Stimulated activated CD4-positive, alpha-beta T cell treated with anti-CD3 and anti-CD28 coated beads, Interleukin-1b, Interleukin-23, amount 100 ng/mL, for 48 hours (primary cell): Measurements from ENCODE around the gene FAM118B.

Experiments
- DNase-seq: peaks from one replicate; pipeline ENCODE4 v3.0.0-alpha.2; 2020

The FAM118B gene

DNA sequence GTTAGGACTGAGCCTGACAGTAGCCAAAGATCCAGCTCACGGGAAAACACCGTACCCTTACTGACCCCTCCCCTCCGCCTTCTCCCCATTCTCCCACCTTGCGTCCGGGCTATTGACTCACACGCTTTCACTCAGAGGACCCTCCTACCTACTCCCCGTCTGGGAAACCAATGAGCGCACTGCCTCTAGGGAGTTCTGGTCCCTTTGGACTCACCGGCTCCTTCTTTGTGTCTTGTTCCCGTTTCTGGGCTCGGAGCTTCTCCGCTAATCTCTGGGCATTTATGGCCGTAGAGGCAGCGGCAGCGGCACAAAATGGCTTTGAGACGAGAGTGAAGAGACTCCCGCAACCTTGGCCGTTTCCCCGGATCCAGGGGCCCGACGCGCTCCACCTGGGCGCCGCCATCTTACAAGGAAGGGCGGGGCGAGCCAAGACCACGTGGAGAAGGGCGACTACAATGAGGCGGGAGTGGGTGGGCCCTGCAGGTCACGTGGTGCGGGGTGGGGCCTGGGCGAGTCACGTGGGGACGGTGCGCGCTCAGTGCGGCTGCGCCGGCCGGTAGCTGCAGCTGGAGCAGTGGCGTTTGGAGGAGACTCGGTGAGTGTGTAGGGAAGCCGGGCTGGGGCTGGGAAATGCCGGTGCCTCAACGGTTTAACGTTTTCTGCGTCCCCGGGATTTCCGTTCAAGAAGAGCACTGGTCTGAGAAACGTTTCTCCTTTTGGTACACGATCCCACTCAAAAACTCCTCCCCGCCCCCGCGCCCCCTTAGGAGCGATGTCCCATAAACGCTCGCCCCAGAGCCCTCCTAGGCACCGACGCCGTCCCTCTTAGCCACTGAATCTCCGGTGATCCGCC, at the start of gene FAM118B, which contains the start of gene RPUSD4:
FAM118B (plus strand) TSS at position 547 of the 853 bp plus-strand sequence. CDS start 23,220 bp downstream, outside the sequence.
RPUSD4 (minus strand) TSS at position 415 of the 853 bp plus-strand sequence; CDS start at position 403, 12 bp downstream.
- peak; percentile 98 for DNase-seq

DNA sequence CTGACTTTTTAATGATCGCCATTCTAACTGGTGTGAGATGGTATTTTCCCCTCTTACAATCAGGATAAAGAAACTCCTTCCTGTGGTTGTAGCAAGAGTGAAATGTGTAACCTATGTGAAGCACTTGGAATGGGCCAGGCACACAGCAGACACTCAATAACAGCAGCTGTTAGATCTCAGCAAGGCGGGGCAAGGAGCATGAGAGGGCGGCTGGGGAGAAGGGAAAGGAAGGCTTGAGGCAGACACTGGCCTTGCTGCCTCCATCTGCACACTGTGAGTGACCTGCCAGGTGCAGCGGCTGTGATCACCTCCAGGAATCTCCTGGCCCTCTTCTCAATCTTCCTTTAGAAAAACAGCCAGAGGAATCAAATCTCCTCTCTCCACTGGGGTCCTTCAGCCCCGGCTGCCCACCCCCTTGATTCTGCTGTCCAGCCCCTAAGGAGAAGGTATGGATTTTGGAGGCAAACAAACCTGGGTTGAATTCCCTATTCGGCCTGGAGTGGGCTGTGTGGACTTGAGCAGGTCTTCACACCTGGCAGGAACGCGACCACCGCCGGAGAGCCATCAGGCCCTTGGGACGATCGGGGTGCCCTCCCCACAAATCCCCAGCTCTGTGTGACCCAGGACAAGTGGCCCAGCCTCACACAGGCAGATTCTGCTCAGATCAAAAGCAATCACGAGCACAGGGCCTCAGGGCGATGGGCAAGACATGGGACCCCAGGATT, 49.1 kb upstream of the FAM118B start:
- no peak for DNase-seq

- no peak for DNase-seq
Observed at GRCh38 chr11:126163074-126163700, 48.4 kb upstream of the FAM118B start.

DNA sequence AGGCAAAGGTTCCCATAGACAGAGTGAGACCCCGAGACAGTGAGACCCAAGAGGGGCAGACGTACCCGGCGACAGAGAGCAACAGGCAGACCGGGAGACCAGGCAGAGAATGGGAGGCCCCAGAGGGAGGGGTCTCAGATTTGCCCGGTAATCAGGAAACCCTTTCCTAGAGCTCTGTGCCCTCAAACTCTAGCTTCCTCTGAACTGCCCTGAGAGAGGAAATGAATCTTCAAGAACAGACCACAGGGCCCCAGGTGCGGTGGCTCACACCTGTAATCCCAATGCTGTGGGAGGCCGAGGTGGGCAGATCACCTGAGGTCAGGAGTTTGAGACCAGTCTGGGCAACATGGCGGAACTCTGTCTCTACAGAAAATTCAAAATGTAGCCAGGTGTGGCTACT, 47.8 kb upstream of the FAM118B start:
- DNase-seq: no peak

DNA sequence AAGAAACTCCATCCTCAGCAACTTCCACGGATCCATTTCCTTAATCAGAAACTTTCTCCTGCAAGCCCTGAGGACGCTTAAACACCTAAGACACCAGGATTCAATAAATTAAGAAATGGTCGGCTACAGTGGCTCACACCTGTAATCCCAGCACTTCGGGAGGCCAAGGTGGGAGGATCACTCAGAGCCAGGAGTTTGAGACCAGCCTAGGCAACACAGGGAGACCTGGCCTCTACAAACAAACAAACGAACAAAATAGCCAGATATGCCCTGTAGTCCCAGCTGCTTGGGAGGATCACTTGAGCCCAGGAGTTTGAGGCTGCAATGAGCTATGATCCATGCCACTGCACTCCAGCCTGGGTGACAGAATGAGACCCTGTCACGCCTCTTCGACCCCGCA, 46.8 kb upstream of the FAM118B start:
- DNase-seq: no peak

DNA sequence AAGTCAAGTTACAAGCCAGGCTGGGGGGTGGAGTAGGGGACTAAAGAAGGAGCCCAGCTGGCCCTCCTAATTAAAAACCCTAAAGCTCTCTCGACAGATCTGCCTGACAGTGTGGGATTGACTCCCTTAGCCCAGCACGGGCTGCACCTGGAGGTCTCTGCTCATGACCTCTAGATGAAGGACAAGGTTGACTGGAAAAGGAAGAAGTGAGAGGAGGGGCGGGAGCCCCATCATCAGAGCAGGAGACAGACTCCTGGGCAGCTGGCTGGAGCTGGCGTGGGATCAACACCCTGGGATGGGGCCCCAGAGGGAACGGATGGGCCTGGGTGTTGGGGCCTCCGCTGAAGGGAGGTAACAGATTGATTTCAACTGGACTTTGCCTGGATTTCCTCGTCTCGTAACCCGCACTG, 46.3 kb upstream of the FAM118B start:
- DNase-seq: no peak

DNA sequence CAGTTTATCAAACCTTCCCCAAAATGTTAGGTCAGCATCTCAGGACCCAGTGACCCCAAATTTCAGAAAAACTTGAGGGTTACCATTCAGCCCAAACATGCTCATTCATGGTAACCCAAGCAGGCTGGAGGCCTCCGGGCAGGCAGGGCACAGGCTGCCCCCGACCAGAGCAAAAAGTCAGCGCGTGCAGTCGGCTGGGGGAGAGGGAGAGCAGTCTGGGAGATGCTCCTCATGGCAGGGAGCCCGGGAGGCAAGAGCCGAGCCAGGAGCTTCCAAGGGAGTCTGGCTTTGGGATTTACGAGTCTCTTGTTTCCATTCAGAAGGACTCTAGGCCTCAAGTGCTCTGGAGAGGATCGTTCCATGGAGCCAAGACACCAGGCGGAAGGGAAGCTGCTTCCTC, 45.8 kb upstream of the FAM118B start:
- no peak for DNase-seq

DNA sequence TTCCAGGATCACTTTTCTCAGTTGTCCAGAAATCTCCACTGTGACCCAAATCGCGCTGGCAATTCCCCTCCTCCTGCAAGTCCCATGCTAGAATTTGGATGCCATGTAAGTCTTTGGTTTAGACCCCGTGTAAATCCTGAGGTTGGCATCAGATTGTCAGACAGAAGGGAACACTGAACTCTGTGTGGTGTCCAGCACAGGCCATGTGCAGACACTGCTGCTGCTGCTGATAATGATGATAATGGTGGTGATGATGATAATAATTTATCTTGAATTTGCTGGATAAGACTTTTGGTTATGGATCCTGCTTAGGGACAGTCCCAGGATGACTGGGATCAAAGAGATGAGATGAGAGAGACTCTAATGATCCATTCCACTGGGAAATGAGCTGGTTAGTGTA, 45.2 kb upstream of the FAM118B start:
- DNase-seq: no peak

GRCh38 chr11:126167488-126167887, 44.1 kb upstream of the FAM118B start:
- no peak for DNase-seq

- no peak for DNase-seq
Observed at GRCh38 chr11:126169291-126169690, 42.3 kb upstream of the FAM118B start.

DNA sequence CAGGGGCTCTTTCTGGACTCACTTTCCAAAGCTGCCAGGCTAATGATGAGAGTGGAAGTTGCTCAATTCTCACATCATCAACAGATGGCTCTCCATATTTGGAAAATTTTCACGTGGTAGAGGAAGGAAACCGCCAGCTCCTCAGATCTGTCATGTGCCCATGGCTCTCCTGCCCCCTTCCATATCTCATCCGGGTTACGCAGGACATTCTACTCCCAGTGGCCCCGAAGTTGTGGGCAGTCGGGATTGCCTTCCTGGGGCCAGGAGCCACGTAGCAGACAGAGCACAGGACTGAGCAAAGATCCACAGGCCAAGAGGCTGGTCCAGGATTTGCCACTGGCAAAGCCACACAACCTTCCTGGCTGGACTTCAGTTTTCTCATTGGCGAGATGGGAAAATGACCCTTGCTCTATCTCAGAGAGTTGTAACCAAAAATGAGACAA, 39.0 kb upstream of the FAM118B start:
- DNase-seq: no peak

DNA sequence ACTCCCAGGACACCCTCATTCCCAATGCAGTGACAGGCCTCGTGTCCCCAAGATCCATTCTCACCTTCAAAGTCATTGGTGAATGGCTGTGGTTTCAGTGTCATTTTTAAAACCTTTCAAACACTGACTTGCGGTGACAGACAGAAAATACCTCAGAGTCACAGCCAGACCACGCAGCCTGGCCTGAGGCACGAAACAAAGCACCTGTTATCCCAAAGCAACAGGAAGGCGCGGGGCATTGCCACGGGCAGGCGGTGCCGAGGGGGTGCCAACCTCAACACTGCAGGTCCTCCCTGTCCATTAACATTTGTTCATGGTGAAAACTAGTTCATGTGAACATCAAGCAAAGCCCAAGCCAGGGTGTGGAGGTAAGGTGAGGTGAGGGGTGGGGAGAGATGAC, 38.3 kb upstream of the FAM118B start:
- DNase-seq: no peak

GRCh38 chr11:126174816-126175215, 36.8 kb upstream of the FAM118B start:
- DNase-seq: no peak

GRCh38 chr11:126175393-126175792, 36.2 kb upstream of the FAM118B start:
- DNase-seq: no peak

GRCh38 chr11:126176853-126177470, 34.6 kb upstream of the FAM118B start:
- no peak for DNase-seq

GRCh38 chr11:126181939-126182730, 29.4 kb upstream of the FAM118B start:
- no peak for DNase-seq

DNA sequence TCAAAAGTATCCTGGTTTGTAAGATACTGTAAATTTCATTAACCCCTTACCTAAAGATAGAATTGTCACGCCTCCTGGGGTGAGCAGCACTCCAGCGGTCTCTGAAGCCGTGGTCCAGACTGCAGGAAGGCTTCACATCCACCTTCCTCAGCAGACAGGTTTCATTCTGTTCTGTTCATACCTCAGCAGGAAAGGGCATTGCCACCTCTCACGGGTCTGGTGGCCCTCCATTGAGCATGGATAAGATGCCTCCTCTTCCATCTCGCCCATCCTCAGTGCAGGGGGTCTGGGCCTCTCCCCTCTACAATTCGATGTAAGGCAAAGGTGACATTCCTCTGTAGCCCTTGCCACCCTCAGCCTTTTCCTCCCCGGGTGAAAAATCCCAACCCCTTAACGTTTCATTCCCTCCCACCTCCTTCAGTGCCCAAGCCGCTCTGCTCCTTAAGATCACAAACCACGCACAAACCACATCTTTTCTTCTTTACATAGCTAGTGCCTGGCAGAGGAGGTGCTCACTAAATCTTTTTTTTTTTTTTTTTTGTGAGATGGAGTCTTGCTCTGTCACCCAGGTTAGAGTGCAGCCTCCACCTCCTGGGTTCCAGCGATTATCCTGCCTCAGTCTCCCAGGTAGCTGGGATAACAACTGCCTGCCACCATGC, 28.7 kb upstream of the FAM118B start:
- DNase-seq: no peak

- no peak for DNase-seq
Observed at GRCh38 chr11:126185259-126186024, 26.1 kb upstream of the FAM118B start.

DNA sequence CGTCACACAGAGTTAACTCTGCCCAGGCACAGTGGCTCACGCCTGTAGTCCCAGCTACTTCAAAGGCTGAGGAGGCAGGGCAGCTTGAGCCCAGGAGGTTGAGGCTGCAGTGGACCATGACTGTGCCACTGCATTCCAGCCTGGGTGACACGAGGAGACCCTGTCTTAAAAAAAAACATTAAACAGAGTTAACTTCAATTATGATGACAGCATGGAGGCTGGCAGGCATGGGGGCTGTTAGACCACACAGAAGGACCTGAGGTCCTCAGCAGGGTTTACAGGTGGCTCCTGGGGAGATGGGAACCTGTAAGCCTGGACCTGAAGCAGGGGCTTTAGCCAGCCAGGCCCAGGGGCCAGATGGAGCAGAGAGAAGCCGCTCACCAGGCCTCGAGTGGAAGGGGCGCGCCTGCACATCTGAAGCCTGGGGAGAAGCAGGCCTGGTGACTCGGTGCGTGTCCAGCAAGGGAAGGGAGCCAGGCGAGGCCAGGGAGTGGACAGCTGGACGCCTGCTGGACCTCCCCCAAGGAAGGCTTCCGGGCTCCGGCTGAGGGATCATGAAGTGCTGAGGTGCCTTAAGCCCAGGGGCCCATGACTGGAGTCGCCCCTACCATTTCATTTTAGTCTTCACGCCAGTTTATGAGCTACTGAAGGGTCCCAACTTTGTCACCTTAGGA, 25.4 kb upstream of the FAM118B start:
- DNase-seq: no peak
